HG03039 (cell line): ENCODE data around the gene TSPYL4.
"Not testable (repeated sequence)": the region's sequence is repeated elsewhere in the genome, so short reads cannot be mapped to it uniquely, and the experiment has no call there.

Source experiments
- ATAC-seq: cut with Tn5 transposase; IDR thresholded peaks from one replicate; pipeline ENCODE4 v1.9.1; 2021; ENCODE audit warnings: mild to moderate bottlenecking, moderate library complexity; ENCODE audit not compliant: unreplicated experiment

The TSPYL4 gene

GRCh38 chr6:116253505-116254296, at the start of gene TSPYL4:
Gene TSPYL4, minus strand, starts transcription at chr6:116254075. Its CDS starts 67 bp downstream, at chr6:116254008.
- peak; percentile 99 for ATAC-seq

- no peak for ATAC-seq
Measured at GRCh38 chr6:116301104-116301503, 47.2 kb upstream of the TSPYL4 start.

- no peak for ATAC-seq
Measured at GRCh38 chr6:116300566-116300965, 46.7 kb upstream of the TSPYL4 start.

- ATAC-seq: no peak
Measured at GRCh38 chr6:116298973-116299372, 45.1 kb upstream of the TSPYL4 start.

GRCh38 chr6:116298273-116298672, 44.4 kb upstream of the TSPYL4 start:
- no peak for ATAC-seq

GRCh38 chr6:116292553-116292952, 38.7 kb upstream of the TSPYL4 start:
- no peak for ATAC-seq

GRCh38 chr6:116291701-116292396, 38.0 kb upstream of the TSPYL4 start:
- no peak for ATAC-seq

GRCh38 chr6:116290799-116291198, 36.9 kb upstream of the TSPYL4 start:
- no peak for ATAC-seq

- no peak for ATAC-seq
Measured at GRCh38 chr6:116289876-116290275, 36.0 kb upstream of the TSPYL4 start.

- ATAC-seq: no peak
Measured at GRCh38 chr6:116287689-116288282, 33.9 kb upstream of the TSPYL4 start.

GRCh38 chr6:116286773-116287358, 33.0 kb upstream of the TSPYL4 start:
- ATAC-seq: no peak

GRCh38 chr6:116284984-116285383, 31.1 kb upstream of the TSPYL4 start:
- not testable (repeated sequence) for ATAC-seq

GRCh38 chr6:116283191-116283590, 29.3 kb upstream of the TSPYL4 start:
- no peak for ATAC-seq

GRCh38 chr6:116282698-116283097, 28.8 kb upstream of the TSPYL4 start:
- no peak for ATAC-seq

GRCh38 chr6:116280933-116281316, 27.1 kb upstream of the TSPYL4 start:
- no peak for ATAC-seq

- no peak for ATAC-seq
Measured at GRCh38 chr6:116280161-116280932, 26.5 kb upstream of the TSPYL4 start.

GRCh38 chr6:116279232-116280160, 25.6 kb upstream of the TSPYL4 start, which contains the start of gene TSPYL1:
Gene TSPYL1, minus strand, starts transcription at chr6:116279930. Its CDS starts 100 bp downstream, at chr6:116279830.
- ATAC-seq: peak; percentile 93

- peak; percentile 1 for ATAC-seq
Measured at GRCh38 chr6:116278854-116279231, 25.0 kb upstream of the TSPYL4 start.

GRCh38 chr6:116278481-116278829, 24.6 kb upstream of the TSPYL4 start:
- no peak for ATAC-seq

GRCh38 chr6:116277124-116277523, 23.2 kb upstream of the TSPYL4 start:
- no peak for ATAC-seq
